Tibial artery (tissue), 4 donors: Measurements from ENCODE around the gene TMEM41B.
"Not testable (repeated sequence)": the region's sequence is repeated elsewhere in the genome, so short reads cannot be mapped to it uniquely, and the experiment has no call there.

ENCODE experiments used
- DNase-seq, 2 donors: peaks; one replicate each; pipeline ENCODE4 v3.0.0-alpha.2; 2019
- H3K27ac ChIP-seq, 2 donors: fragments of 200-600 bp; sonication (generic) in 1 of 2; 1 replicate in 1 of 2; 2 replicates in 1 of 2; pipeline ENCODE4 v1.5.1; 2018 to 2019; ENCODE audit warnings: mild to moderate bottlenecking in 1 of 2
- H3K27me3 ChIP-seq, 2 donors: fragments of 200-600 bp; sonication (generic) in 1 of 2; one replicate each; pipeline versions ENCODE4 v1.5.1 to v1.6.0; 2016 to 2019
- H3K36me3 ChIP-seq, 3 donors: fragments of 200-600 bp; sonication (generic) in 2 of 3; one replicate each; pipeline ENCODE4 v1.5.1; 2016 to 2019; ENCODE audit warnings: mild to moderate bottlenecking in 2 of 3
- H3K4me1 ChIP-seq, 4 donors: fragments of 200-600 bp; sonication (generic) in 2 of 4; 1 replicate in 3 of 4; 2 replicates in 1 of 4; pipeline ENCODE4 v1.5.1; 2016 to 2019
- H3K4me3 ChIP-seq, 2 donors: fragments of 200-600 bp; sonication (generic) in 1 of 2; 1 replicate in 1 of 2; 2 replicates in 1 of 2; pipeline ENCODE4 v1.5.1; 2018 to 2019; ENCODE audit warnings: mild to moderate bottlenecking in 2 of 2
- H3K9me3 ChIP-seq, 3 donors: fragments of 200-600 bp; sonication (generic) in 1 of 3; one replicate each; pipeline ENCODE4 v1.5.1; 2016 to 2019
- intact Hi-C: fragments of 100-400 bp; cut with DNase I; formaldehyde crosslinking; loops from one replicate; pipeline ENCODE4 v1.15.0; 2023; ENCODE audit warnings: low total_unique reads
- TF ChIP-seq, protein P1 (sequence below), 2 experiments: fragments of 200-600 bp in 1 of 2; fragments of 450-650 bp in 1 of 2; IDR thresholded peaks; one replicate each; pipeline ENCODE4 v1.5.1; 2017 to 2019; ENCODE audit warnings: antibody characterized with exemption in 2 of 2, mild to moderate bottlenecking in 1 of 2, moderate library complexity in 1 of 2

Gene TMEM41B

GRCh38 chr11:9320047-9320446, 5.7 kb upstream of the TMEM41B start:
- Histone ChIP-seq H3K9me3 (no peaks in the 10 kb centered on the region), H3K27ac (no peak overlapping the region), H3K36me3 (no peaks in the 10 kb centered on the region), H3K4me1 (peaks cover 0 to 3% (median 1%) of the 10 kb centered on the region in 4 donors), H3K4me3 (no peak overlapping the region), H3K27me3 (peaks cover 0 to 8% of the 10 kb centered on the region in 2 donors)
- TF ChIP-seq, protein P1, sequence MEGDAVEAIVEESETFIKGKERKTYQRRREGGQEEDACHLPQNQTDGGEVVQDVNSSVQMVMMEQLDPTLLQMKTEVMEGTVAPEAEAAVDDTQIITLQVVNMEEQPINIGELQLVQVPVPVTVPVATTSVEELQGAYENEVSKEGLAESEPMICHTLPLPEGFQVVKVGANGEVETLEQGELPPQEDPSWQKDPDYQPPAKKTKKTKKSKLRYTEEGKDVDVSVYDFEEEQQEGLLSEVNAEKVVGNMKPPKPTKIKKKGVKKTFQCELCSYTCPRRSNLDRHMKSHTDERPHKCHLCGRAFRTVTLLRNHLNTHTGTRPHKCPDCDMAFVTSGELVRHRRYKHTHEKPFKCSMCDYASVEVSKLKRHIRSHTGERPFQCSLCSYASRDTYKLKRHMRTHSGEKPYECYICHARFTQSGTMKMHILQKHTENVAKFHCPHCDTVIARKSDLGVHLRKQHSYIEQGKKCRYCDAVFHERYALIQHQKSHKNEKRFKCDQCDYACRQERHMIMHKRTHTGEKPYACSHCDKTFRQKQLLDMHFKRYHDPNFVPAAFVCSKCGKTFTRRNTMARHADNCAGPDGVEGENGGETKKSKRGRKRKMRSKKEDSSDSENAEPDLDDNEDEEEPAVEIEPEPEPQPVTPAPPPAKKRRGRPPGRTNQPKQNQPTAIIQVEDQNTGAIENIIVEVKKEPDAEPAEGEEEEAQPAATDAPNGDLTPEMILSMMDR (IDR thresholded peaks at IDR 0.05), result no peak
- no peak for DNase-seq
- intact Hi-C loops, result no loop called here

DNA sequence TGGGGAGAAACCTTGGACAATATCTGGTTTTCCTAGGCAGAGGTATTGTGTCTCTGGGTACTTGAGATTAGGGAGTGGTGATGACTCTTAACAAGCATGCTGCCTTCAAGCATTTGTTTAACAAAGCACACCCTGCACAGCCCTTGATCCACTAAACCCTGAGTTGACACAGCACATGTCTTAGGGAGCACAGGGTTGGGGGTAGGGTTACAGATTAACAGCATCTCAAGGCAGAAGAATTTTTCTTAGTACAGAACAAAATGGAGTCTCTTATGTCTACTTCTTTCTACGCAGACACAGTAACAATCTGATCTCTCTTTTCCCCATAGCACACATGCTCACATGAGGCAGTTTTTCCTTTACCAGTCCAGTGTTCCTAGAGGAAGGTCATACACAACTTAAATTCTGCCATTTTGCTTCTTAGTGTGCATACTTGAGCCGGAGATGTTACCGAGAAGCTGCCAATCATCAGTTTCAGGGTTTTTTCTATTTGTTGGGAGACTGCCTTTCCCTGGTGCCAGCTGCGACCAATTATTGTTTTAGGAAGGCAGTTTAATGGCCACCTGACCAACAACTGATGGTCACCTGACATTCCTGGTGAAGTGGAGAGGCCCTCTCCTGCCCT, 5.1 kb upstream of the TMEM41B start:
- intact Hi-C loops, DNase-seq: not testable (repeated sequence)

DNA sequence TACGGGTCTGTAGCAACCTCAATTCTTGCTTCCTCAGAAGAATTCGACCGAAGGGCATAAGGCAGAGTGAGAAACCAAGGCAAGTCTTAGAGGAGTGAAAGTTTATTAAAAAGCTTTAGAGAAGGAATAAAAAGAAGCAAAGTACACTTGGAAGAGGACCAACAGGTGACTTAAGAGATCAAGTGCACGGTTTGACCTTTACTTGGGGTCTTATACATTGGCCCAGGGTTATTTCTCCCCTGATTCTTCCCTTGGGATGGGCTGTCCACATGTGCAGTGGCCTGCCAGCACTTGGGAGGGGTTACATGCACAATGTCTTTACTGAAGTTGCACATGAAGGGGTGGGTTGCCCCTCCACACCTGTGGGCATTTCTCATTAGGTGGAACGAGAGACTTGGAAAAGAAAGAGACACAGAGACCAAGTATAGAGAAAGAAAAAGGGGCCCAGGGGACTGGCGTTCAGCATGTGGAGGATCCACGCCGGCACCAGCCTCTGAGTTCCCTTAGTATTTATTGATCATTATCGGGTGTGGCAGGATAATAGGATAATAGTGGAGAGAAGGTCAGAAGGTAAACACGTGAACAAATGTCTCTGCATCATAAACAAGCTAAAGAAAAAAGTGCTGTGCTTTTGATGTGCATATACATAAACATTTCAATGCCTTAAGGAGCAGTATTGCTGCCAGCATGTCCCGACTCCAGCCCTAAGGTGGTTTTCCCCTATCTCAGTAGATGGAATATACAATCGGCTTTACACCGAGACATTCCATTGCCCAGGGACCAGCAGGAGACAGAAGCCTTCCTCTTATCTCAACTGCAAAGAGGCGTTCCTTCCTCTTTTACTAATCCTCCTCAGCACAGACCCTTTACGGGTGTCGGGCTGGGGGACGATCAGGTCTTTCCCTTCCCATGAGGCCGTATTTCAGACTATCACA, 4.3 kb upstream of the TMEM41B start:
- H3K4me3 ChIP-seq, DNase-seq, H3K27me3 ChIP-seq, H3K36me3 ChIP-seq, H3K4me1 ChIP-seq, H3K9me3 ChIP-seq, intact Hi-C loops, H3K27ac ChIP-seq: not testable (repeated sequence)

More for the DNA sequence above, 5.1 kb upstream of the TMEM41B start:
- not testable (repeated sequence) for H3K27me3 ChIP-seq, H3K4me1 ChIP-seq, H3K4me3 ChIP-seq, H3K36me3 ChIP-seq, H3K9me3 ChIP-seq, H3K27ac ChIP-seq

DNA sequence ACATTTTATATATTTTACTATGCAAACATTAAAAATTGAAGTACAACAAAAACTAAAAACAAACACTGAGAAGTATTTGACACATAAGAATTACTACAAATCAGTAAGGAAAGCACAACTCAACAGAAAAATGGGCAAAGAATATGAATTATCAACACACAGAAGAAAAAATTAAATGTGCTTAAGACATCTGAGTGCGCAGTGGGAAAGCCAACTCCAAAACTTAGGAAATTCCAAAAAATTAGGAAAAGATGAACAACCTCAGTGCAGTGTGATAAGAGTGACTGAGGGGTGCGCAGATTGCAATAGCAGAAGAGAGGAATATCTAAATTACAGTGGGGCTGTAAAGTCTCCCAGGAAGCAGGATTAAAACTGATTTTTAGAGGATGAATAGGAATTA, 1.9 kb upstream of the TMEM41B start:
- Histone ChIP-seq H3K4me1 (peaks cover 0 to 21% (median 16%) of the 10 kb centered on the region in 4 donors), H3K27me3 (peaks cover 0 to 8% of the 10 kb centered on the region in 2 donors), H3K4me3 (no peak overlapping the region), H3K36me3 (no peaks in the 10 kb centered on the region), H3K9me3 (no peaks in the 10 kb centered on the region), H3K27ac (no peak overlapping the region)
- no peak for DNase-seq
- TF ChIP-seq, protein P1 (IDR thresholded peaks at IDR 0.05), result no peak
- intact Hi-C loops, result no loop called here

DNA sequence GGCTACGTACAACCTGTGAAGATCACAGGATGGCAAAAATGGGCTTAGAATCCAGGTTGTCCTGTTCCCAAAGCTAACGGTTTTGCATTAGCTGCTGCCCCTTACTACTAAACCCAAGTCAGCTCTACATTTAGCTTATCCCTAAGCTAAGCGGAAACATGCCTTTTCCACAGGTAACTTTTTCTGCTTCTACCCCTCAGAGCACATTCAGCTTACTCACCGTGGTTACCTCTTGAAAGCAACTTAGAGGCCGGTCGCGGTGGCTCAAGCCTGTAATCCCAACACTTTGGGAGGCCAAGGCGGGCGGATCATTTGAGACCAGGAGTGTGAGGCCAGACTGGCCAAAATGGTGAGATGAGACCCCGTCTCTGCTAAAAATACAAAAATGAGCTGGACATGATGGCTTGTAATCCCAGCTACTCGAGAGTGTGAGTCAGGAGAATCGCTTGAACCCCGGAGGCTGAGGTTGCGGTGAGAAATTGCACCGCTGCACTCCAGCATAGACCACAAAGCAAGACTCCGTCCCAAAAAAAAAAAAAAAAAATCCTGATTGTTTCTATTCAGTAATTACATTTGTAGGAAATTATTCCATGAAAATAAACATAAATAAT, 790 bp upstream of the TMEM41B start:
- Histone ChIP-seq H3K4me3 (peak overlapping the region; percentile 97), H3K27me3 (peaks cover 0 to 8% of the 10 kb centered on the region in 2 donors), H3K27ac (peak overlapping the region; percentile 80 to 84), H3K4me1 (peaks cover 0 to 22% (median 17%) of the 10 kb centered on the region in 4 donors), H3K9me3 (no peaks in the 10 kb centered on the region), H3K36me3 (no peaks in the 10 kb centered on the region)
- TF ChIP-seq, protein P1 (IDR thresholded peaks at IDR 0.05), result no peak
- DNase-seq, result no peak
- intact Hi-C loops, result no loop called here

- intact Hi-C loops, result loop anchor here (5.0 kb wide), 1 partner anchor 49 kb away; no protein-coding TSS in a partner anchor
These were observed 624 bp downstream of the TMEM41B start for GRCh38 chr11:9313648-9314290.

More at GRCh38 chr11:9313648-9314290, 624 bp downstream of the TMEM41B start:
- no peaks in the 10 kb centered on the region for H3K36me3 ChIP-seq
- peak overlapping the region; percentile 80 to 84 for H3K27ac ChIP-seq
- TF ChIP-seq, protein P1 (IDR thresholded peaks at IDR 0.05), result no peak
- DNase-seq, result peak in 1 of 2 donors; percentile 22
- no peaks in the 10 kb centered on the region for H3K9me3 ChIP-seq
- peaks cover 0 to 22% (median 17%) of the 10 kb centered on the region in 4 donors for H3K4me1 ChIP-seq
- H3K27me3 ChIP-seq, result peaks cover 0 to 8% of the 10 kb centered on the region in 2 donors
- peak overlapping the region; percentile 97 for H3K4me3 ChIP-seq
